D341Med (cell line): Measurements from ENCODE around the gene WNT9A.

Experiments used
- DNase-seq: peaks from one replicate; pipeline ENCODE4 v3.0.0; 2012; ENCODE audit warnings: low spot score

The WNT9A gene

DNA sequence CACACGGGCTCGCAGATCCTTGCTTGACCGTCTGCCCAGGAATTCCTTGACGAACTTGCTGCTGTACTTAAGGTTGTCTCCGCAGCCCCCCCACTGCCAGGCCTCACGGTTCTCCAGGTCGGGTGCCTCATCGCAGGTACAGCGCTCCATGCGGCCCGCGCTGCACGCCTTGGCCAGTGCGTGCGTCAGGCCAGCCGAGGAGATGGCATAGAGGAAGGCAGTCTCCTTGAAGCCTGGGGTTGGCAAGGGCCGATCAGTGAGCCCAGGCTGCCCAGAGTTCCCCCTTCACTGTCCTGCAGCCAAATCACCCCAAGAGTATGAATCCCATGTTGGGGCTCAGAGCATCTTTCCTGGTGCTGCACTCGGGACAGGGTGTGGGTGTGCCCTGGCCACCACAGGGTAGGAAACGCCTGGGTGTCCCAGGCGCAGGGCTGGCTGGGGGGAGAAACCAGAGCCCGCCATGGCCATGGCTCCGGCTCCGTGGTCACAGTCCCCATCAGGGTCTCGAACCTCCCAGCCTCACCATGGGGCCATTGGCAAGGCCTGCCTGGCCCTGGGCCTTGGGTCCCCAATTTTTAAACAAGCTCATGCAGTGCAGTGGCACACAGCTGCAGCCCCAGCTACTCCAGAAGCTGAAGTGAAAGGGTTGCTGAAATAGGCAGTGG lies 23.4 kb downstream of the WNT9A start:
- DNase-seq, result no peak

- no peak for DNase-seq
These were observed 24.2 kb downstream of the WNT9A start for GRCh38 chr1:227923353-227924167.

- no peak for DNase-seq
These were observed 25.0 kb downstream of the WNT9A start for GRCh38 chr1:227922501-227923352.

DNA sequence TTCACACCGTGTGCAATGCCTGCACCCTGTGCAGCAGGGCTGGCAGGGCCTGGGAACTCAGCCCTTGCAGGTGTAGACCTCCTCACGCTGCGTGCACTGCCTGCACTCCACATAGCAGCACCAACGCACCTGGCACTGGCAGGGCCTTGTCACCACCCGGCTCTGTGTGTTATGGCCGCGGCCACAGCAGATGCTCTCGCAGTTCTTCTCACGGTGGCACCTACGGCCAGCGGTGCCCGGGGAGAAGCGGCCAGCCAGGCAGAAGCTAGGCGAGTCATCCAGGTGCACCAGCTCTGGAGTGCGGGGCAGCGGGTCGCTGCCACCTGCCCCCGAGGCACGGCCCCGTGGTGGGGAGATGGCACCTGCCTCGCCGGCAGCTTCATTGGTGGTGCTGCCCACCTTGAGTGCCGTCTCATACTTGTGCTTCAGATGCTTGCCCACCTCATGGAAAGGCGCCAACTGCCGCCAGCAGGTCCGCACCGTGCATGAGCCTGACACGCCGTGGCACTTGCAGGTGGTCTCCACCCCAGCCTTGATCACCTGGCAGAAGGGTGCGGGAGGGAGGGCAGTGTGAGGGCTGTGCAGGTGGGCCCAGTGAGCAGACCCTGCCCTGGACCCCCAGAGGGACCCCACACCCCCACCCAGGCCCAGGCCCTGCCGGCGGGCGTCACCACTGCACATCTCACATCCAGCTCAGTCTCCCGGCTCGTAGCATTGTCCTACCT lies 26.1 kb downstream of the WNT9A start:
- DNase-seq, result no peak

- DNase-seq, result no peak
These were observed 26.8 kb downstream of the WNT9A start for GRCh38 chr1:227920896-227921295.

- DNase-seq, result no peak
These were observed 27.3 kb downstream of the WNT9A start for GRCh38 chr1:227920426-227920825.

DNA sequence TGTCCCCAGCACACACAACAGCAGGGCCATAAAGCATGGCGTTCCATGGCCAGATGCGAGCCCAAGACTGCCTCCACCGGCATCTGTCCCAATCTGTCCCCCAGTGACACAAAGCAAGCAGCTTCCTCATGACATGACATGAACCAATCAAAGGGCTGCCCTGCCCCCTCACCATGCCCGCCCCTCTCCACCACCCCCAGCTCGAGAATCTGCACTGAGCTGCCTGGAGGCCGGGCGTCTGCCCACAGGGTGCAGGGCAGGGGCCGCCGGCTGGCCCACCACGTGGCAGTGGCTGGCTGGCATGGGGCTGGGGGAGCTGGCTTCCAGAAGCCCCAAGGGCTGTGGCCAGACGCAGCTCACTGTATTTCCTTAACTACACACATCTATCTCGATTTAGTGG lies 27.8 kb downstream of the WNT9A start:
- no peak for DNase-seq

DNA sequence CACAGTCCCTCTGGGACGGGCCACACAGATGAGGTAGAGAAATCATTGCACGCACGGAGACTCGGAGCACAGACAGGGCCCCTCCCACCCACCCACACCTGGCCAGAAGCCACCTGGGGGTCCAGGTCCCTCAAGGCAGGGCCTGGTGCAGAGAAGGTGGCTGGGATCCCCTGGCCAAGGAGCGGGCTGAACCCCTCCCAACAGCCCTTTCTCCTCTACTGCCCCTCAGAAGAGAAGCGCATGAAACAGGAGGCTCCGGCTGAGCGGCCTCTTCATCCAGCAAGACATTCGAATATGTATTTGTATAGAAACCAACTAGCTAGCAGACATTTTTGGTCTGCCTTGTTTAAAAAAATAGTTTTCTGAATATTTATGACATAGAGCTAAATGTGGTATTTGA lies 29.0 kb downstream of the WNT9A start:
- no peak for DNase-seq

DNA sequence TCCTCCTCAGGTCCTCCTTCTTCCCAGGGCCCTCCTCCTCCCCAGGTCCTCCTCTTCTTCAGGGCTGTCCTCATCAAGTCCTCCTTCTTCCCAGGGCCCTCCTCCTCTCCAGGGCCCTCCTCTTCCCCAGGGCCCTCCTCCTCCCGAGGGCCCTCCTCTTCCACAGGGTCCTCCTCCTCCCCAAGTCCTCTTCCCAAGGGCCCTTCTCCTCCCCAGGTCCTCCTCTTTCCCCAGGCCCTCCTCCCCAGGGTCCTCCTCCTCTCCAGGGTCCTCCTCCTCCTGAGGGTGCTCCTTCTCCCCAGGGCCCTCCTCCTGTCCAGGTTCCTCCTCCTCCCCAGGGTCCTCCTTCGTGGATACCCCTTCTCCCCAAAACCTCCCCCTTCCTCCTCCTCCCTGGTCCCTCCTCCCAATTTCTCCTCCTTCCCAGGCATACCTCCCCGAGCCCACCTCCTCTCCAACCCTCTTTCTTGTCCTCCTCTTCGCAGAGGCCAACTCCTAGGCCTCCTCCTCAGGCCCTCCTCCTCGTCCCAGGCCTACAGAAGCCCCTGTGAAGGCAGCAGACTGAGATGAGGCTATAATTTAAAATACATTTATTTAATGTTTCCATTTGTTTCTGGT lies 29.5 kb downstream of the WNT9A start:
- no peak for DNase-seq

- DNase-seq, result no peak
These were observed 30.4 kb downstream of the WNT9A start for GRCh38 chr1:227917081-227917950.

DNA sequence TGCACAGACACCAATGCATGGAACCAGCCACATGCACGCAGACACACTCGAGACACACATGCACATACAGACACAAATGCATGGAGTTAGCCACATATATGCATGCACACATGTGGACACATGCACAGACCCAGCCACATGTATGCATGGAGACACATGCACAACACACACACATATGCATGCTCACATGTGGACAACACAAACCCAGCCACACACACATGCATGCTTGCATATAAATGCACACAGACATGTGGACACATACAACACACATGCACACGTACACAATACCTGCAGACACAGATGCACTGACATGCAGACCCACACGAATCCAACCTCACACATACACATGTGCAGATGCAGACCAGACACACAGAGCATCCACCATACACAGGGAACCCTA lies 31.1 kb downstream of the WNT9A start:
- DNase-seq, result no peak

DNA sequence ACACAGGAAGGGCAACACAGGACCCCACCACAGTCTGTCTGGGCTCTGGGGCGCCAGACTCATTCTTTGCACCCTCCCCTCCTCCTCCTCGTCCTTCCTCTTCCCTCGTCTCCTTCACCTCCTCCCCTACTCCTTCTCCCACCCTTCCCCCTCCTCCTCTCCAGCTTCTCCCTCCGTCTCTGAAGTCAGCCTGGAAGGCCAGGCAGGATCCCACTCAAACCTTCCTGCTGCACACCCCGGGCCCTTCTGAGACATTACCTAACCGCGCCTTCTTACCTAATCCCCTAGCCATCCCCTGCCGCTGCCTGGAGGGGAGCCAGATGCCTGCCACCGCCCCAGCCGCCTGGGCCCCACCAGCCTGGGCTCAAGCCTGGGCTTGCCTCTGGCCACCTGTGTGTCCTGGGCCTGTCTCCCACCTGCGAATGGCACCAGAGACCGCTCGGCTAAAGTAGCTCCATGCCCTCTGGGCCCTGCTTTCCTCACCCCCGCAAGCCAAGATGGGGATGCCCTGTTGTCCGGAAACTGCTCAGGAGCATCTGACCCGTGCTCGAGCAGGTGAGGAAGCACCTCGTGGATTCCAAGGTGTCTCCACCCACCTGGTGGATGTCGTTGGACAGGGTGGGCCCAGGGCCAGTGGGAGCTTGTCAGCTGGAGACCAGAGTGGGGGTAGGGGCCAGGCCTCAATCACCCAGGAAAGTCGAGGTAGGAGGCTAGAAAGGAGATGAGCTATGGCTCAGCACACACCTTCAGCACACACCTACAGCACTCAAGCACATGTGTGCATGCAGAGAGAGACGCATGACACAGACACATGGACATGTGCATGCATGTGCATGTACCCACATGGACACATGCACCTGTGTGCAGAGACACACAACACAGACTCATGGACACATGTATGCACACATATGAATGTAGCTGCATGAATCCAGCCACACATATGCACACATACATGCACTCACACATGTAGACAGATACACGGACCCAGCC lies 31.9 kb downstream of the WNT9A start:
- no peak for DNase-seq

DNA sequence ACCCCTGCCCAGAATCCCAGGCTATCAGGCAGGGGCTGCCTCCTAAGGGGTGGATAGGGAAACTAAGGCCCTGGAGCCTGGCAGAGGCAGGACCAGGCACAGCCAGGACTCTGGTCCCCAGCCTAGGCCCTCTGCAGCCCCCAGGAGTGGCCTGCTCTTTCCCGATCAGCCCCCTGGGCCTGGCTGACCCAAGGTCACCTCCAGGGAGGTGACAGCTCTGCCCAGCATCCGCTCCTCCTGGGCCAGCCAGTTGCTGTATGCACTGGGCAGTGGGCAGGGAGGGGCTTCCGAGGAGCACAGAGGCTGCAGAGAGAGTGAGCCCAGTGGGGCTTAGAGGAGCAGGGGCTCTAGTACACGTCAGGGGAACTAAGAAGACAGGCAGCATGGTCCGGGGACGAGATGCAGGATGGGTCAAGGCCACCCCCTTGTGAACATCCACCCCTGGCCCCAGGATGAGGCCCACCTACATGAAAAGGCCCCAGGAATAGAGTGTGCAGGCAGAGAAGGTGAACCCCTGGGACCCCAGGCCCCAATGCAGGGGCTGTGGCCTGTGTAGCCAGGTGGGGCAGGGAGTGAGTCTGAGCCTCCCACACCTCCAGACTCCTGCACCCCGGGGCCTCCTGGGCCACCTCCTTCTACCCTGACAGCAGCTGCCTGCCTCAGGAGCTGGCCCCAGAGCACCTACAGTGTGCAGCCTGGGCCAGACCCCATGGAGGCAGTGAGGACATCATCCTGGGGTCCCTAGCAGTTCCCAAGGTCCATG lies 32.8 kb downstream of the WNT9A start:
- no peak for DNase-seq

DNA sequence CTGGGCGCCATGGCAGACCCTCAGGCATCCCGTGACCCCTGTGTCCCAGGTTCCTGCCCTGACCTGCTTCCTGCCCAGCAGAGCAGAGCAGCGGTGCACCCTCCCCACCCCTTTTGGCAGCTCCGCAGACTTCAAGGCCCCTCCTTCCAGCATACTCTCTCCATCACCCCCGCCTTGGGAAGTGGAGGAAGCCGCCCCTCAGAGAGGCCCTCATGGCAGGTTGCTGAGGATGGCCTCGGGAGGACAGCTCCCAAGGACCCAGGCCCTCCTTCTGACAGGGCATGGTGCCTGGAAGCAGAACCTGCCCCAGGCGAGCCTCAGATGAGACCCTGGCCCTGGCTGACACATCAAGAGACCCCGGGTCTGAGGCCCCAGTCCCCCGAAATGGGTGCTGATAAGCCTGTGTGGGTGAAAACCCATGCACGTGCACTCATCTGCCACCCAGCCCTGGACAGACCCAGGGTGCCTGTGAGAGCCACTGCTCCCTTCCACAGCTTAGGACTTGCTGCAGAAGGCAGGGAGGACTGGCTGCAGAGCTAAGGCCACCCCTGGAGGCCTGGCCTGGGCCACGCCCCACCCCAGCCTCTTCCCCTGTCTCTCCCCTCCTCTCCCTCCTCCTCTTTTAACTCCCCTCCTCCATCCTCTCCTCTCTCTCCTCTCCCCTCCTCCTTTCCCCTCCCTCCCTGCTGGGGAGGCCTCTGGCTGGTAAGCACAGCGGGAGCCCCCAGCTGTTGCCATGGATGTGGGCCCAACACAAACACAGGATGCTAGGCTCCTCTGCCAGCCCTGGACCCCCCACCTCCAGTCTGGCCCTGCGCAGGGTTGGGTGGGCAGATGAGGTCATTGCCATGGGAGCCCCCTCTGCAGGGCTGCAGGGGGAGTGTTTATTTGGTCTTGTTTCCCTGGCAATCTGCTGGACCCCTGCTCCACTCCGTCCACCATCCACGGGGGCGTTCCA lies 33.7 kb downstream of the WNT9A start:
- no peak for DNase-seq

DNA sequence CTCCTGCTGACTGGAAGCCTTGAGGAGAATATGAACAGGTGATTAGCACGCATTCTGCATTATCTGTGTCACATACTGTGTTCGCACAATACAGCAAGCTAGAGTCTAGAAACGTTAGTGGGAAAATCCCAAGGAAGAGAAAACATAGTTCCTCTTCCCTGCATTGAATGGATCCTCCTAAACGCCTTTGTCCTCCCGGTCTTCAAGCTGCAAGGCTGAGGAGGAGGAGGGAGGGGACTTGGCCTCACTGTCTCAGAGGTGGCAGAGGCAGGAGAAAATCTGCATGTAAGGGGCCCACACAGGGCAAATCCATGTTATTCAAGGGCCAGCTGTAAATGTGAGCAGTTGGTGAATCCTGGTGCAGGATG lies 34.4 kb downstream of the WNT9A start:
- DNase-seq, result no peak

DNA sequence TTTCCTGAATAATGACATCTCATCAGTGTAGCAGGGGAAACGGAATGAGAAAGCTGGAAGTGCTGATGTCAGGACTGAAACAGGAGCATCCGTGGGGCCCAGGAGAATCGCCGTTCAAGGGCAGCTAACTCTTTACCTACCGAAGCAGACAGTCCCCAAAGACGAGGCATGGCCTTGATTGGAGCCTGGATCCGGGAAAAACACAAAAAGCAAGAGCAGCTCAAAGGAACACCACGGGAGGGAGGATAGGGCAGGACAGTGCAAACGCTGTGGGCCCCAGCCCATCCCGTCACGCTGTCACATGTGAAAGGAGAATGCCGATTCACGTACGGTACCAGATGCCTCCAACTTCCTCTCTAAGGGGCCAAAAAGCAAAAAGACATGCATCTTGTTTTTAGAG lies 34.9 kb downstream of the WNT9A start:
- DNase-seq, result no peak

DNA sequence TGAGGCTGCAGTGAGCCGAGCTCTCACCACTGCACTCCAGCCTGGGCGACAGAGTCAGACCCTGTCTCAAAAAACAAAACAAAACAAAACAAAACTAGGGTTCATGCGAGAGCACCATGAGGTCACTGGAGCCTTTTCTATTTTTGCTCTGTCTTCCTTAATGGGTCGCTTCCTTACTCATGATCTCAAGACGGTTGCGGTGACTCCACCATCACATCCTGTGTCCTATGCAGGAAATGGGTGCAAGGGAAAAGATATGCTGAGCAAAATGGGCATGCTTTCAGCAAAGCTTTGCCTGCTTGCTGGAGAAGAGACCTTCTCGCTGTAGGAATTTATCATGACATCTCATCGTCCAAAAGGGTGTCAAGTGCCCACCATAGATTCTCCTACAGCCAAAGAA lies 36.4 kb downstream of the WNT9A start:
- no peak for DNase-seq
